Bronchial epithelial cell (primary cell): ENCODE data around the gene NHP2. TPM values are rescaled to one million over a fixed set of nuclear protein-coding genes. Genes with fewer than 3 reads are reported as not detected.

Experiments
- DNase-seq: peaks from one replicate; pipeline ENCODE4 v3.0.0-alpha.2; 2010; ENCODE audit warnings: low read depth
- FAIRE-seq: peaks from 2 replicates; lab custom pipeline; 2011; peaks lifted over from hg19 to GRCh38; lab: Jason Lieb, UNC
- H3K27me3 ChIP-seq: 2 replicates; pipeline ENCODE4 v1.5.1; 2011; ENCODE audit warnings: low read length; ENCODE audit not compliant: control insufficient read depth, insufficient read depth
- H3K36me3 ChIP-seq: 2 replicates; pipeline ENCODE4 v1.5.1; 2011; ENCODE audit warnings: low read length; ENCODE audit not compliant: control insufficient read depth, insufficient read depth
- H3K4me3 ChIP-seq: 2 replicates; pipeline ENCODE4 v1.5.1; 2011; ENCODE audit warnings: mild to moderate bottlenecking, low read depth, low read length, control low read depth
- total RNA-seq: library from RNA; depleted of rRNA; stranded (reverse); fragments of >200 nt; gene quantifications from 2 replicates; pipeline ENCODE4 v1.2.1, GENCODE V29; 2014
- TF ChIP-seq, protein P1 (sequence below): IDR thresholded peaks from 2 replicates; pipeline ENCODE4 v1.5.1; 2011; ENCODE audit warnings: mild to moderate bottlenecking, moderate library complexity, low read length, control low read depth, inconsistent platforms; ENCODE audit not compliant: insufficient read depth, severe bottlenecking

NHP2 gene
- total RNA-seq, 1 donor from 2014 or later = 161 TPM

DNA sequence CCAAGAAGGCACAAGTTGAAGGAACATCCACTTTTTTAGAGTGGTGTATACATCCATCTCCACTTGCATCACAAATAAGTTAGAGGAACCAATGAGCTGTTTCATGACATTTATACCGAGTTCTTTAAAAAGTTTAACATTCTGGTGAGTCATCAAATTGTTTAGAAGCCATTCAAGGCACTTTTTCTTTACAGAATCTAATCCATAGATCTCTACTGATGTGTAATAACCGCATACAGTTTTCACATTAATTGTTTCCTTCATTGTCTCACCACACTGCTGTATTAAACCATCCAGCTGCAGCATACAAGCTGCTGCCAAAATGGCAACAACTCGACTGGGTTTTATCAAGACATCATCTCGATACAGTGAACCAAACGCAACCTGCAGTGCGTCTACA is 32.7 kb upstream of the NHP2 start:
- H3K4me3 ChIP-seq = no peak overlapping the region
- DNase-seq (no peak), FAIRE-seq (no peak)
- H3K36me3 ChIP-seq = no peaks in the 10 kb centered on the region
- TF ChIP-seq, protein P1, sequence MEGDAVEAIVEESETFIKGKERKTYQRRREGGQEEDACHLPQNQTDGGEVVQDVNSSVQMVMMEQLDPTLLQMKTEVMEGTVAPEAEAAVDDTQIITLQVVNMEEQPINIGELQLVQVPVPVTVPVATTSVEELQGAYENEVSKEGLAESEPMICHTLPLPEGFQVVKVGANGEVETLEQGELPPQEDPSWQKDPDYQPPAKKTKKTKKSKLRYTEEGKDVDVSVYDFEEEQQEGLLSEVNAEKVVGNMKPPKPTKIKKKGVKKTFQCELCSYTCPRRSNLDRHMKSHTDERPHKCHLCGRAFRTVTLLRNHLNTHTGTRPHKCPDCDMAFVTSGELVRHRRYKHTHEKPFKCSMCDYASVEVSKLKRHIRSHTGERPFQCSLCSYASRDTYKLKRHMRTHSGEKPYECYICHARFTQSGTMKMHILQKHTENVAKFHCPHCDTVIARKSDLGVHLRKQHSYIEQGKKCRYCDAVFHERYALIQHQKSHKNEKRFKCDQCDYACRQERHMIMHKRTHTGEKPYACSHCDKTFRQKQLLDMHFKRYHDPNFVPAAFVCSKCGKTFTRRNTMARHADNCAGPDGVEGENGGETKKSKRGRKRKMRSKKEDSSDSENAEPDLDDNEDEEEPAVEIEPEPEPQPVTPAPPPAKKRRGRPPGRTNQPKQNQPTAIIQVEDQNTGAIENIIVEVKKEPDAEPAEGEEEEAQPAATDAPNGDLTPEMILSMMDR = no peak
- no peaks in the 10 kb centered on the region for H3K27me3 ChIP-seq

DNA sequence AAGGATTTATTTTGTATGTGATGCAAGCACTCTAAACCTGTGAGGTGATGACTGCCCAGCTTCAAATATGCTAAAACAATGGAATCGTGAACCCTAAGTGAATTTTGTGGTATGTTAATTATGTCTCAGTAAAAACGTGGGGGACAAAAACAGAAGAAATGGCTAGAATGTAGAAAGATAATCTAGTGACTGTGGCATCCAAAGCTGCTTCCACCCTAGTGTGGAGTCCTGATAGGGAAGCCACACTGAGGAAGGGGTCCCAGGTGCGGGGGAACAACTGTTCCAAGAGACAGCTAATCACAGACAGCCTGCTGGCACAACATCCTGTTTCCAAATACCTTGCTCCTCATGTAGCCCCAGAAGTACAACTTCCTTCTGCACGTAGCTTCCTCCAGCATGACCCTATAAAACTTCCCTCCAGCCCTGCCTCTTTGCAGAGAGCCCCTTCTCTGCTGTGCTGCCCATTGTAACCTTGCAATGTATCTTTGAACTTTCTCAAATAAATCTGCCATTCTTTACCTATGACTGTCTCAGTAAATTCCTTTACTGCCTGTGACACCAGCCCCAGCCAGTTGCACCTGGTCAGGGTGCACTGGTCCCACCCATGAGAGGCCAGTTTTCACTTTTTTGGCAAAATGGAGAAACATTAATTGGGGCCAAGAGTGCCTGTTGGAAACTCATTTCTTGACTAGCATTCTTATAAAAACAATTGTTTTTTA is 28.6 kb upstream of the NHP2 start:
- Histone ChIP-seq H3K4me3 (no peak overlapping the region), H3K27me3 (no peaks in the 10 kb centered on the region), H3K36me3 (no peaks in the 10 kb centered on the region)
- DNase-seq (no peak), FAIRE-seq (no peak)
- TF ChIP-seq, protein P1 = no peak

DNA sequence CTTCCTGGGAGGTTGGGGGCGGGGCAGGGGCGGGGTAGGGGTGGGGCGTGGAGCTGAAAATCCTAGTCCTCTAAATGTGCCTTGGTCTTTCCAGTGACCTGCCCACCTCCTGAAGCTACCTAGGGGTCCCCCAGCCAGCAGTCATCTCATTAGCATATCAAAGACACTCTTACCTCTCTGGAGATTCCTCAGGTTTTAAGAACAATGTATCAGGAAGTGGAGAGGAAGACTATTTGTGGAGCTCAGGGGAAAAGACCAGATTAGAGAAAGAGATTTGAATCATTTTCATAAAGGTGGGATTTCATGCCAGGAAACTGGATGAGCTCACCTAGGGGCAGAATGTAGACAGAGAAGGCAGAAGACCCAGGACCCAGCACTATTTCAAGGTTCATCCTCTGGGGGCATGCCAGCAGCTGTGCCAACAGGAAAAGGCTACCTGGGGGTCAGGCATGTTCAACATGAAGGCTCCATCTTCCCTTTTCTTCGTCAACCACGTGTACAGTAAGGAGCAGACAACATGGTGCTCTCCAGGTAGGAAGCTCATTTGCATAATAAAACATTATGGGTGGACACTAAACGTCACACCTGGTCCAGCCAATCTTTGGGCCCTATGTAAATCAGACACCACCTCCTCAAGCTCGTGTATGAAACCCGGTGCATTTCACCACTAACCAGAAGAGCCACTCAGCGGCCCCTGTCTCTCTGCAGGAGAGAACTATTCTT is 26.6 kb upstream of the NHP2 start:
- H3K4me3 ChIP-seq = no peak overlapping the region
- TF ChIP-seq, protein P1 = no peak
- H3K36me3 ChIP-seq = no peaks in the 10 kb centered on the region
- no peak for FAIRE-seq
- H3K27me3 ChIP-seq = no peaks in the 10 kb centered on the region
- DNase-seq = no peak

DNA sequence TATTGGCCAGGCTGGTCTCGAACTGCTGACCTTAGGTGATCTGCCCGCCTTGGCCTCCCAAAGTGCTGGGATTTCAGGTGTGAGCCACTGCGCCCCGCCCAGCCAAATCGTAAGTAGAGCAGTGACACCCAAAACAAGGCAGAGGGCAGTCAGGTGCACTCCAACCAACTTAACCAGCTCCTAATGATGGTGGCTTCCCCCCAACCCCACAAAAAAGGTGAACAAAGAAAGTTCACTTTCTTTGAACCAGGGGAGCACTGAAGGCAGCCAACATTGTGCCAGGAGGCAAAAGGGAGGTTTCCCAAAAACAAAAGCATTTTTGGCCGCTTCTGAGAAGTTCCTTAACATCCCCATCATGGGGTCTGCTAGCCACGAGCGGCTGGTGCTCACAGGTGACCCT is 23.9 kb upstream of the NHP2 start:
- DNase-seq (no peak), FAIRE-seq (no peak)
- H3K36me3 ChIP-seq = no peaks in the 10 kb centered on the region
- no peaks in the 10 kb centered on the region for H3K27me3 ChIP-seq
- no peak overlapping the region for H3K4me3 ChIP-seq
- TF ChIP-seq, protein P1 = no peak

DNA sequence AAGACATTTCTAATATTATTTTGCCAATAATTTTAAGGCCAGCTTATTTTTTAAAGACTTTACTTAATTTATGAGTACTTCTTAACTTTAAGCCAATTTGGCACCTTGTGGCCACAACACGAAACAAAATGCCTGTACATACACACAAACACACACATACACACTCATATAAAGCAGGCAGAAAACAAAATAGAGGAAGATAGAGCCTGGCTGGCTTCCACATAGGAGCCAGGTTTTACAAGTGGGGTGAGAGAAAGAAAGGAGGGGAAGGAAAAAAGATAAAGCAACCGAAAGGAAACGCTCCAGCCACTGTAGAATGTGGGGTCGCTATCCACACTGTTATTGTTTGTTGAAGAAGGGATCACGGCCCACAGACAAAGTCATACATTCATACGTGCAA is 23.1 kb upstream of the NHP2 start:
- no peak overlapping the region for H3K4me3 ChIP-seq
- no peaks in the 10 kb centered on the region for H3K27me3 ChIP-seq
- no peak for DNase-seq
- TF ChIP-seq, protein P1 = no peak
- no peaks in the 10 kb centered on the region for H3K36me3 ChIP-seq
- no peak for FAIRE-seq
